Astrocyte of the hippocampus (primary cell): ENCODE measurements around the gene C11orf21.
"Not testable (repeated sequence)": the region's sequence is repeated elsewhere in the genome, so short reads cannot be mapped to it uniquely, and the experiment has no call there.

Experiments
- DNase-seq: peaks from one replicate; pipeline ENCODE4 v3.0.0; 2011; ENCODE audit warnings: low read depth, low spot score

Gene C11orf21

GRCh38 chr11:2301631-2302305 lies at the start of gene C11orf21, which contains the start of gene TSPAN32:
Gene C11orf21, minus strand, starts transcription at chr11:2301918. Its CDS starts 110 bp downstream, at chr11:2301808.
Gene TSPAN32, plus strand, starts transcription at chr11:2302013. Its CDS starts 137 bp downstream, at chr11:2302150.
- DNase-seq: peak; percentile 76

DNA sequence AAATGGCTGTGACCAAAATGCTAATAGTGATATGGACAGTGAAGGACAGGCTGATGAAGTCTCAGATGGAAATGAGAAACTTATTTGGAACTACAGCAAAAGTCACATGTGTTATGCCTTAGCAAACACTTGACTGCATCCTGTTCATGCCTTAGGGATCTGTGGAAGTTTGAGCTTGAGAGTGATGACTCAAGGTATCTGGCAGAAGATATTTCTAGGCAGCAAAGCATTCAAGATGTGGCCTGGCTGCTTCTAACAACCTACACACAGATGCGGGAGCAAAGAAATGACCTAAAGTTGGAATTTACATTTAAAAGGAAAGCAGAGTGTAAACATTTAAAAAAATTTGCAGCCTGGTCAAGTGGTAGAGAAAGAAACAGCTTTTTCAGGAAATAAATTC lies 47.3 kb upstream of the C11orf21 start:
- no peak for DNase-seq

GRCh38 chr11:2347308-2347830 lies 45.7 kb upstream of the C11orf21 start:
- DNase-seq: no peak

GRCh38 chr11:2346586-2347307 lies 45.0 kb upstream of the C11orf21 start:
- no peak for DNase-seq

DNA sequence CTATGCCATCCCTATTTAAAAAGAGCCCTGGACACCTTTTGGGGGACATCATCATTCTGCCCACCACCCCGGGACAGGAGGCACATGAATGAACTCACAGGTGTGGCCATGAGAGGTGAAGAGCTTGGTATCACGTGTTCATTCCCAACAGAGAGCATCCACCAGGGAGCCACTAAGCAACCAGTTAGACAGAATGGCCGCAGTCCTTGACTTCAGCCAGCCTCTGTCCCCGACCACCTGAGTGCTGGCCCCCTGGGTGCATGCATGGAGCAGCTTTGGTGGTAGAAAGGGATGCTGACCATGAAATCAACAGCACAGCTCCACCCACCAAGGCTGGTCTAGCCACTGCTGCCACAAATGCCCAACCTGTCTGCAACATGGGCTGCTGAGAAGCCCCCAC lies 44.3 kb upstream of the C11orf21 start:
- DNase-seq: no peak

GRCh38 chr11:2345050-2345449 lies 43.3 kb upstream of the C11orf21 start:
- DNase-seq: no peak

- DNase-seq: no peak
Measured at GRCh38 chr11:2343502-2343901, 41.8 kb upstream of the C11orf21 start.

DNA sequence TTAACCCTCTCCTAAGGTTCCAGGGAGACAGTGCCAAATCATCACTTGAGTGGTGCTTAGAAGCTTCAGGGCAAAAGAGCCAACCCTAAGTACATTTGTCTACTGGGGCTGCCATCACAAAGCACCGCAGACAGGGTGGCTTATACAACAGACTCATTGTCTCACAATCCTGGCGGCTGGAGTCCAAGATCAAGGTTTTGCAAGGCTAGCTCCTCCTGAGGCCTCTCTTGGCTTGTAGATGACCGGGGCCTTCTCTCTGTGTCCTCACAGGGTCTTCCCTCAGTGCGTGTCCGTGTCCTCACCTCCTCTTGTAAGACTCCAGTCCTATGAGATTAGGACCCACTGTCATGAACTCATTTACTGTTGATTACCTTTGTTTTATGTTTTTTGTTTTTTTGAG lies 41.3 kb upstream of the C11orf21 start:
- no peak for DNase-seq

GRCh38 chr11:2342557-2342956 lies 40.8 kb upstream of the C11orf21 start:
- no peak for DNase-seq

DNA sequence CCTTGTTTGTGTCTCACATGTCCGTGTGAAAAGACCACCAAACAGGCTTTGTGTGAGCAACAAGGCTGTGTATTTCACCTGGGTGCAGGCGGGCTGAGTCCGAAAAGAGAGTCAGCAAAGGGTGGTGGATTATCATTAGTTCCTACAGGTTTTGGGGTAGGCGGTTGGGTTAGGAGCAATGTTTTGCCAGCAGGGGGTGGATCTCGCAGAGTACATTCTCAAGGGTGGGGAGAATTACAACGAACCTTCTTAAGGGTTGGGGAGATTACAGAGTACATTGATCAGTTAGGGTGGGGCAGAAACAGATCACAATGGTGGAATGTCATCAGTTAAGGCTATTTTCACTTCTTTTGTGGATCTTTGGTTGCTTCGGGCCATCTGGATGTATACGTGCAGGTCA lies 37.0 kb upstream of the C11orf21 start:
- not testable (repeated sequence) for DNase-seq

DNA sequence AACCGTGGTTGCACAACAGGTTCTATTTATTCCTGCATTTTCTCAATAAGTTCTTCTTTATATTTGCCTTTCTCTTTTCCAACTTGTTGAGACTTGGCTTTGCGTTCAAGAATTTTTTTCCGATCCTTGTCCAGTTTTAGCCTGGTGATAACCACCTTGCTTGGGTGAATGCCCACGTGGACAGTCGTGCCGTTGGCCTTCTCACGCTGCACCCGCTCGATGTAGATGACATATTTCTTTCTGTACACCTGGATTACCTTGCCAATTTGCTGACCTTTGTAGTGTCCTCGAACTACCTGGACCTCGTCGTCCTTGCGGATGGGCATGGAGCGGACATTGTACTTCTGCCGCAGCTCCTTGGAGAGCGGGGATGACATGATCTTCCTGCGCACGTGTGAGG lies 33.6 kb upstream of the C11orf21 start:
- not testable (repeated sequence) for DNase-seq

DNA sequence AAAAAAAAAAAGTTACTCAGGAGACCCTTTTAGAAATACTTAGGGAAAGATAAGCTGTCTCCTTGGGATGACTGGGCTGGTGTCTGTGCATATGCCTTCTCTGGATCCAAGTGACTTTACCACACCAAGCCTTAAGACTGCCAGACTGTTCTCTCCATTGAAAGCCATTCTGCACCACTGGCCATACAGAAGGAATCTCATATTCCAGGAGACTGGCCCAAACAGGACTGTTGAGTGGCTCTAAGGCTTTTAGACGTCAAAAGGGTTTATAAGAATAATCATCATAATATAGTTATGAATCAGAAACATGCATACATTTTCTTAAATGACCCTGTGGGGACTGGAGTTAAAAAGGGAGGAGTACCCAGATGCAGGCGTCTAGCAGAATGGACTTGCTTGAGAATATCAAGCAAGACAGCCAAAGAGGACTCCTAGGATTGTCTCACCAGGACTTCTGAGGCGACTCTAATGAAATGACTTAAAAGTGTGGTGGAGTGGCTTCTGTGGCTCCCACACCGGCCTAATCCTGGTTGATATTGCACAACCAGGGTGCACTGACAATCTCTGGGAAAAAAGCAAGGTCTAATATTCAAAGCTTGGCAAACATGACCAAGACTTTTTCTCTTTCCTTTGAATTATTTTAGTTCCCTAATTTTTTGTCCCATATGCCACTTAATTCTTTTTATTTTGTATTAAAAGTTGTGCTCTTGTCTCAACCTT lies 31.9 kb upstream of the C11orf21 start:
- DNase-seq: not testable (repeated sequence)

DNA sequence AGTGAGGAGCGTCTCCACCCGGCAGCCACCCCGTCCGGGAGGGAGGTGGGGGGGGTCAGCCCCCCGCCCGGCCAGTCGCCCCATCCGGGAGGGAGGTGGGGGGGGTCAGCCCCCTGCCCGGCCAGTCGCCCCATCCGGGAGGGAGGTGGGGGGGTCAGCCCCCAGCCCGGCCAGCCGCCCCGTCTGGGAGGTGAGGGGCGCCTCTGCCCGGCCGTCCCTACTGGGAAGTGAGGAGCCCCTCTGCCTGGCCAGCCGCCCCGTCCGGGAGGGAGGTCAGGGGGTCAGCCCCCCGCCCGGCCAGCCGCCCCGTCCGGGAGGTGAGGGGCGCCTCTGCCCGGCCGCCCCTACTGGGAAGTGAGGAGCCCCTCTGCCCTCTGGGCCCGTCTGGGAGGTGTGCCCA lies 30.9 kb upstream of the C11orf21 start:
- DNase-seq: not testable (repeated sequence)

GRCh38 chr11:2331404-2331803 lies 29.7 kb upstream of the C11orf21 start:
- no peak for DNase-seq

DNA sequence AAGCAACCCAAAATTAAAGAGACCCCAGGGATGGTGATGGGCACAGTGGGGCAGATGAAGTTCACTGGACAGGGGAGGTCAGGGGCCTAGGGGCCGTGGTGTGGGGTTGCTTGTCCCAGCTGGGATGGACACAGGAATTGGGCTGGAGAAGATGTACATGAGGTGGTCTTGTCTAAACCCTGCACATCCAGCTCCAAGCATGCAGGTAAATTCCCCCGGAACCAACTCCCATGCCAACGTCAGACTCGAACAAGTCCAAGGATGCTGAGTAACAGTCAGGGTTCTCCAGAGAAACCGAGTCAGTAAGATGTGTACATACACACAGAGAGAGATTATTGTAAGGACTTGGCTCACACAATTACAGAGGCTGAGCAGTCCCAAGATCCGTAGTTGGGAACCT lies 29.0 kb upstream of the C11orf21 start:
- no peak for DNase-seq

GRCh38 chr11:2329551-2329950 lies 27.8 kb upstream of the C11orf21 start:
- no peak for DNase-seq

DNA sequence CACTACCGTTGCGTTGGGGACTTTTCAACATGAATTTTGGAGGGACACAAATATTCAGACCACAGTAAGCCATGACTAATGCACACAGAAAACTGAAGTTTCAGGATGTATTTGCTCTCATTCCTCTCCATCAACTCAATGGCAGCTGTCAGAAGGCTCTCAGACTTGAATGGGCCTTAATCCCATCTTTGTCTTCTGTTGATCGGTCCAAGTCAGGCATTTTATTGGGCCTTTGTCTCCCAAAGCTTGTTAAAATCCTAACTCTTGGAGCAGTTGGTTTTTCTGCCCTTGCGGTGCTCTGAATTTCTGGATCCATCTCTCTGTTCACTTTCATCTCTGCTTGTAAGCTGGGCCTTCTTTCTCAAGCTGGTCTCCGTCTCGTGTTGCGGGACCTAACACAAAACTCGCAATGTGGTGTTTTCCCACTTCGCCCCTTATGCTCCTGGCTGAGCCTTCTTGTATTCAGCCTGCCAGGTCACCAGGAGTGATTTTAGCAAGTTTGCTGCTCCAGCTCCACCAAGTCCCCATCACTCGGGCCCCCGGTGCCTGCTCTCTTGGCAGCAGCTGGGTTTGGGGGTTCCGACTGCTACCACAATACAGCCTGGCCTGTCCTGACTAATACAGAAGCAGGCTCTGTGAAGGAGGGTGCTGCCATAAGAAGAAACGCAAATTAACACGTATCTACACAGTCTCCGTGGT lies 27.1 kb upstream of the C11orf21 start:
- no peak for DNase-seq

DNA sequence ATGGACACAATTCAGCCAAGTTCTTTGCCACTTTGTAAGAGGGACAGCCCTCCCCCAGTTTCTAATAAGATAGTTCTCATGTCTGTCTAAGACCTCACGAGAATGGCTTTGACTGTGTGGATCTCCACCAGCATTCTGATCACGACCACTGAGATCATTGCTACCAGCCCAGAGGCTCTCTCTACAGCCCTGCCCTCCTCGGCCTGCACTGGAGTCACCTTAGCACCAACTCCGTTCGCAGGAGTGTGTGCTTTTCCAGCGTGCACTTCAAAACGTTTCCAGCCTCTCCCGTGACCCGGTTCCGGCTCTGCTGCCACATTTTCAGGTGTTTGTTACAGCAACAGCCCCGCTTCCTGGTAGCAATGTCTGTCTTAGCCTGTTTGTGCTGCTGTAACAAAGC lies 26.3 kb upstream of the C11orf21 start:
- no peak for DNase-seq

DNA sequence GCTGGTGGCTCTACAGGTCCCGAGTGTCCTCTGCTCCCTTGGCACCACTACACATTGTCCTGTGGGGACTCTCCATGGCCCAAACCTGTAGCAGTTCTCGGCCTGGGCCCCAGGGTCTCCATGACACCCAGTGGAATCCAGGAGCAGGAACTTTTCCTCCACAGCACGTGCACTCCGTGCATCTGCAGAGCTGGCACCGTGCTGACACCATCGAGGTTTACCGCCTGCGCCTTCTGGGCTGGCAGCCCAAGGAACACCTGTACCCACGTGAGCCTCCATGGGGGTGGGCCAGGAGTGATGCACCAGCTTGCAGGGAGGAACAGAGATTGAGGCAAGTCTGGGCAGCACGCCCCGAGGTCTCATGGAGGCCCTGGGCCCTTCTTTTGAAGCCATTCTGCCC lies 25.3 kb upstream of the C11orf21 start:
- DNase-seq: no peak

DNA sequence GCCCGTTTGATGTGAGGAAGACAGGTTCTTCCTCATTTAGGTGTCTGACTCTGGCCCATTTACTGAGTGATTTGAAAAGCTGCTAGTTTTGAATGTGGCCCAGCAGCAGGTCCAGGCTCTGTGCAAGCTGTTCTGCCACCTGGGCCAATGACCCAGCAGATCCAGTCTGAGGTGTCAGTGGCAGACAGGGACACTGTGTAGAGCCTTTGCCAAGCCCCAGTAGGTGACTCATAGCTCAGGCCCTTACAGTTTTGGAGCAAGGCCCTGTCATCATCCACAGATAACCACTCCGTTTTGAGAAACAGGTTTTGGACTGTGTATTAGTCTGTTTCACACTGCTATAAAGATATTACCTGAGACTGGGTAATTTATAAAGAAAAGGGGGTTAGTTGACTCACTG lies 24.0 kb upstream of the C11orf21 start:
- DNase-seq: peak; percentile 61

- DNase-seq: no peak
Measured at GRCh38 chr11:2325123-2325522, 23.4 kb upstream of the C11orf21 start.

GRCh38 chr11:2321311-2321683 lies 19.6 kb upstream of the C11orf21 start:
- no peak for DNase-seq
